Measurements from ENCODE around the gene SDK1.
"Not testable (repeated sequence)": the region's sequence is repeated elsewhere in the genome, so short reads cannot be mapped to it uniquely, and the experiment has no call there.

The SDK1 gene

GRCh38 chr7:3937605-3938004 lies 636.6 kb downstream of the SDK1 start:
- H3K36me3 ChIP-seq: no peaks in the 10 kb centered on the region; the same call in 1 of the 2 replicates
- no peak overlapping the region for H3K4me3 ChIP-seq (ENCODE audit: low read depth, low read length)
- H3K9me3 ChIP-seq (ENCODE audit: severe bottlenecking): no peaks in the 10 kb centered on the region
- no peak overlapping the region for H3K27ac ChIP-seq
- no peak for TF ChIP-seq CTCF (IDR thresholded peaks at IDR 0.05; ENCODE audit: low read depth, low read length)
- no peaks in the 10 kb centered on the region for H3K27me3 ChIP-seq (ENCODE audit: insufficient read depth, low read depth, severe bottlenecking)
- DNase-seq: no peak

GRCh38 chr7:3941706-3942105 lies 640.7 kb downstream of the SDK1 start:
- not testable (repeated sequence) for H3K9me3 ChIP-seq (ENCODE audit: severe bottlenecking); H3K27ac ChIP-seq; H3K4me3 ChIP-seq (ENCODE audit: low read depth, low read length); DNase-seq; H3K36me3 ChIP-seq; H3K27me3 ChIP-seq (ENCODE audit: insufficient read depth, low read depth, severe bottlenecking)

GRCh38 chr7:3942276-3942675 lies 641.2 kb downstream of the SDK1 start:
- DNase-seq: no peak

GRCh38 chr7:3942816-3943745 lies 642.0 kb downstream of the SDK1 start:
- no peak for TF ChIP-seq CTCF (IDR thresholded peaks at IDR 0.05; ENCODE audit: low read depth, low read length)
- Histone ChIP-seq H3K36me3 (no peaks in the 10 kb centered on the region), H3K27me3 (ENCODE audit: insufficient read depth, low read depth, severe bottlenecking) (no peaks in the 10 kb centered on the region), H3K9me3 (ENCODE audit: severe bottlenecking) (no peaks in the 10 kb centered on the region), H3K27ac (no peak overlapping the region), H3K4me3 (ENCODE audit: low read depth, low read length) (no peak overlapping the region)
- DNase-seq: no peak

More at GRCh38 chr7:3942276-3942675, 641.2 kb downstream of the SDK1 start:
- no peak overlapping the region for H3K4me3 ChIP-seq (ENCODE audit: low read depth, low read length)
- H3K9me3 ChIP-seq (ENCODE audit: severe bottlenecking): no peaks in the 10 kb centered on the region
- no peaks in the 10 kb centered on the region for H3K36me3 ChIP-seq
- no peaks in the 10 kb centered on the region for H3K27me3 ChIP-seq (ENCODE audit: insufficient read depth, low read depth, severe bottlenecking)
- TF ChIP-seq CTCF (IDR thresholded peaks at IDR 0.05; ENCODE audit: low read depth, low read length): no peak
- no peak overlapping the region for H3K27ac ChIP-seq

- TF ChIP-seq CTCF (IDR thresholded peaks at IDR 0.05; ENCODE audit: low read depth, low read length): no peak
- no peaks in the 10 kb centered on the region for H3K36me3 ChIP-seq
- H3K9me3 ChIP-seq (ENCODE audit: severe bottlenecking): no peaks in the 10 kb centered on the region
- H3K27me3 ChIP-seq (ENCODE audit: insufficient read depth, low read depth, severe bottlenecking): no peaks in the 10 kb centered on the region
- no peak for DNase-seq
- no peak overlapping the region for H3K4me3 ChIP-seq (ENCODE audit: low read depth, low read length)
- H3K27ac ChIP-seq: no peak overlapping the region
Observed at GRCh38 chr7:3943779-3944520, 642.9 kb downstream of the SDK1 start.

- Histone ChIP-seq H3K27me3 (ENCODE audit: insufficient read depth, low read depth, severe bottlenecking) (no peaks in the 10 kb centered on the region), H3K9me3 (ENCODE audit: severe bottlenecking) (no peaks in the 10 kb centered on the region), H3K4me3 (ENCODE audit: low read depth, low read length) (no peak overlapping the region), H3K27ac (no peak overlapping the region), H3K36me3 (no peaks in the 10 kb centered on the region; the same call in 1 of the 2 replicates)
- no peak for DNase-seq
- no peak for TF ChIP-seq CTCF (IDR thresholded peaks at IDR 0.05; ENCODE audit: low read depth, low read length)
Observed at GRCh38 chr7:3949242-3949640, 648.2 kb downstream of the SDK1 start.
